ENCODE measurements around the gene RBMS1.

Gene RBMS1

DNA sequence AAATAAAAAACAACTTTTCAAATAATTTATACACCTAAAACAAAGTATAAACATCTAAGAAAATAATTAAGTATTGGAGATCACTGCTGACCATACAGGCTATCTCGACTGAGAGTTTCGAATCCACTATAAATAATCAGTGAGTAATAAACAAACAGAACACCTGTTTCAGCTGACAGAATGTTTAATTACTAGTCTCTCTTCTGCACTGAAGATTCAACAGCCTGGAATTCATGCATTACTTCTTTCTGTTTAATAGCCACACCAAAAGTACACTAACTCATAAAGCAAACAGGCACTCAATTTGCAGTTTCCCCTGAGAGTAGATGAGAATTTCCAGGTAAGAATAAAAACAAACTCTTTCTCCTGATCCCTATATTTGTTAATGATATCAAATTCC is 138.5 kb downstream of the RBMS1 start:
- no peak for DNase-seq

GRCh38 chr2:160354677-160355076 is 138.9 kb downstream of the RBMS1 start:
- DNase-seq: no peak

DNA sequence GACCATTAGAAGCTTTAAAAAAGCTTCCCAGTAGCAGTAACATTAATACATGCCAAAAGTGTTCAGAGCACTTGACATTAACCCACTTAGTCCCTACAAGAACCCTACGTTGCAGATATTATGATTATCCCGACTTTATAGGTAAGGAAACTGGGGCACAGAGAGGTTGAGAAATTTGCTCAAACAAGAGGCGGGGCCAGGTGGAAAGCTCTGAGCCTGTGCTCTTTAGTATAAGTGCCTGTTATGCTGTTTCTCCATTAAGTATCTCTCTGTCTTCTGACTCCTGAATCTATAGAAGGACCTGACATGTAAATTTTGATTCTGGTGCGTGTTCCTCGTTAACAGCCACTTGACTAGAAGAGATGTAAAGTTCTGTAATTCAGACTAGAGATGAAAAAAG is 139.8 kb downstream of the RBMS1 start:
- DNase-seq: no peak

- DNase-seq: no peak
Measured at GRCh38 chr2:160353166-160353565, 140.4 kb downstream of the RBMS1 start.

DNA sequence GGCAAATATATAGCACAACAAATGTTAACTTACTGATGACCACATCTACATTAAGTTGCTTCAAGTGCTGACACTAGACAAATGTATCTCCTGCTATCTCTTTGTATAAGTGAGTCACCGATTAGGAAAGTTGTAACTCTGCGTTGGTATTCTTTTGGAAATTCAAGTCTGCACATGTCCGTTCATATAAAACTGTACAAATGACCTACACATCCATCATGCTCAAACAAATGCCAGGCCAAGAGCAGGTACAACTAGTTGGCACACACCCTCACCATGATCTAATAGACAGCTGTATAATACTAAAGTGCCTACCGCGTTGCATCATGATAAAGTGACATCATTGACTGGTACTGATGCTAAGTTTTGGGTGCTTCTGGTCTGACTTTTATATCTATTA is 141.1 kb downstream of the RBMS1 start:
- no peak for DNase-seq

DNA sequence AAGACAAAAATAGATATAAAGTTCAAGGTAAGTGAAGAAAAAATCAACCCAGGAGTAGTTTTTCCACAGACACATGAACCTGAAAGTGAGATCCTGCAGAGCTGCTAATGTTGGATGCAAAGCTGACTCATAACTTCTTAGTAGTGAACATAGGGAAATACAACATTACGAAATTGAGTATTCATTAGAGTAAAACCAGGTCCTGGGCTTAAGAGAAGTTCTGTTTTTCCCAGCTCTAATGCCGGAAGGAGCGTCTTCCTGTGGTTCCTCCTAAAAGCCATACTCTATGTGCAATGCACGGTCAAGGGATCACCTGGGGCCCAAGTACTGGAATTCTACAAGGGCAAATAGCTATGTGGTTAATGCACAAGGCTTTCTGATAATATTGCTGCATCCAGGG is 141.7 kb downstream of the RBMS1 start:
- no peak for DNase-seq

- DNase-seq: no peak
Measured at GRCh38 chr2:160349306-160349705, 144.3 kb downstream of the RBMS1 start.

DNA sequence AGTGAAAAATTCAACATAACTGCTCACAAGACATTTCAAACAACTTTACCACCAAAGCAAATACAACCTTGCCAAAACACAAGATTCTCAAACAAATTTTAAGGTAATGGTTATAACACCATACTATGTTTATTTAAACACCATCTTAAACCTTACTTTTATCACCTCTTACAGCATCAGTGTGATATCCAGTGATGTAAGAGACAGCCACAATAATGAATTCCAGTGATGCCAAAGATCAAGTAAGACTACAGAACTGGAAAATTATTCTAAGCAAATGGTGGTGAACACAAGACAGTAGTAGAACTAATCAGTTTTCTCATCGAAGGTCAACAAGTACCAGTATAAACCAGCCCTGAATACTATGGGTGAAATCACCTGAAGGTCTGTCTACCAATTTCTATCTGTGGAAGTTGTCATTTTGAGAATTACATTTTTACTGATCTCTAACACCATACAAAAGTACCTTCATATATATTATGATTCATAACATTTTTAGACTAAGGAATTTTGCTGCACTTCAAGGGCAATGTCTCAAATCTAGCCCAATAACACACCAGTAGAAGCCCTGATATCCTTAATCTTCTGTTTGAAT is 146.2 kb downstream of the RBMS1 start:
- DNase-seq: no peak

DNA sequence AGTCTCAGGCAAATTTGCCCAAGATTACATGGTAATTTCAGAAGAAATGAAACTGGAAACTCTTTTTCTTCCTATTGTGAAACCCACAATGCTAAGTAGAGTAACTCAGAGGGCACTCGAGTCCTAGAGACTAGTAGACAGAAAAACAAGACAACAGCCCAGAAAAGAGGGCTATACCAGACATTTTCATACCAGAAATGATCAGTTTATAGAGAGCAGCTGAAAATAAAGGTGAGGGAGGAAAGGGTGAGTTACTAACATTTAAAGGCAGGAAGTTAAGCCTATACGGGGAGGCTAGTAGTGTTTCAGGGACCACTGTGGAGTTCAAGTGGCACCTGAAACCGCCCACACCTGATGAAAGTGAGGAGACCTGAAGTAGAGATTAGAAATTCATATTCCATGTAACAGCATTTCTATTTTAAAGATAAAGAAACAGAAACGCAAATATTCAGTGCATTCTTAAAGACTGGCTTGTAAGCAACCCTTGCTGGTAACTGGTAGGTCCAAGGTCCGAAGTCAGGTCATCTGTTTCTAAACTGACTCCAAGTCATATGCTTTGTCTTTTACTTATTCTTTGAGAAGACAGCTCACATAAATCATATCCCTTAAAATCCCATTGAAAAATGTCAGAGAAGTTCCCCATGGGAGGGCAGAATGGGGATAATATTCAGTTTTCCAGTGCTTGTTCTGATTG is 148.4 kb downstream of the RBMS1 start:
- no peak for DNase-seq

DNA sequence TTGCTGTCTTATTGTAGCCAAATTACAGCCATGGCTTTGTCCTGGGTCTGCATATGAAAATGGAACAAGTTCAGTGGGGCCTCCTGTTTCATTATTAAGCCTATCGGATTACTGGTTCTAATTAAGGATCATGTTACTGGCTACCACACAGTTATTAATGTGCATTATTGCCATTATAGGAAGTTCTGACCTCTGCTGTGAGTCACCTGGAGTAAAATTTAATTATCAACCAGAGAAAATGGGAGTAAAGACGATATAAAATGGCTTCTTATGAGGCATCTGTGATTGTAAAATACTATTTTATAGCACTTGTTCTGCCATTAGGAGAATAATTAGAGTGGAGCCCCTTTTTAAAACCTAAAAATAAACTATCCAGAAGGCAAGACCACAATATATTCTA is 150.2 kb downstream of the RBMS1 start:
- DNase-seq: no peak

DNA sequence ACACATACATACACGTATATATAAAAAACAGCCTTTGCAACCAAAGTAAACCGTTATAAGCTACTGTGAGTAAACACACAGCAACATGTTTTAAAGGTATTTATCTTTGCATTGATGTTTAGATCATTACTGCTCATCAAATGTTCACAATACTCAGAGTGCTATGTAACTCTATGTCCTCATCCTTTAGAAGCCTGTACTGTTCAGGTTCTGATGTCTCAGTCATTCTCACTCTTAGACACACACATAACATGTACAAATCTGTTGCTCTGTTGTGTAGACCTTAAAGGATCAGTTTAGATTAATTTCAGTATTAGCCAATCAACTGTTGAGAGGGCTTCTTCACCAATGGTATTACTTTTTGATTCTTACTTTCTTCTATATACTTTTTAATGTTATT is 153.9 kb downstream of the RBMS1 start:
- no peak for DNase-seq

GRCh38 chr2:160338901-160339685 is 154.5 kb downstream of the RBMS1 start:
- DNase-seq: no peak

DNA sequence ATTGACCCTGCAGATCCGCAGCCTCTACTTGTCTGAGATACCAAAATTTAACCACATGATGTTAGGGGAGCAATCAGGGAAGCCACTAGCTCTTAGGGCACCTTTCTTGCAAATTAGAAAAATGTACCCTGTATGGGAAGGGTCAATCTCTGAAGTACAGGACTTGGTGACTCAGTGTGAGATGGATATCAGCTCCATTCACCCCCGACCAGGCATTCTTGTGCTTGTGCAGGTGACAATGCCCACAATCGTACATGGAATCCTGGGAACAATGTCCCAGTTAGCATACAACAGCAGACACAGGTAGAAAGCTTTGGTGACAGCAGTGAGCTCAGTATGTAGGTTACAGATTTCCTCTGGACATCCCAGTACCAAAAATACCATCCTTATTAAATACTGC is 155.9 kb downstream of the RBMS1 start:
- DNase-seq: no peak

GRCh38 chr2:160336635-160337034 is 157.0 kb downstream of the RBMS1 start:
- no peak for DNase-seq

DNA sequence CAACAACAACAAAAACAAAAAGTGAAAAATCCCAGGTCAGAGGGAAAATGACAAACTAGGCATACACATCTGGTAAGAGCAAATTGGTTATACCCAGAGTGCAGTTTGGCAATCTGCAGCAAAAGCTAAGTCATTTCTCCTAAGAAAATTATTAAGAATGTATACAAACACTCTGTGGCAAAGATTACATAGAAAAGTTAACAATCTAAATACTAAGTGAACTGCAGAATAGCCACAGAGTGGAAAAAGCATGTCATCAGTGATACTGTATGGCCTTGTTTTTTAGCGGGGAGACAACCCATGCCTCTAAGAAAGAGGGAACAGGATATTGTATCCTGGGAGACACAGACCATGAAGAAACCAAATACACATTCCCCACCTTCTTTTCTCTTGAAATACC is 157.5 kb downstream of the RBMS1 start:
- DNase-seq: no peak

- no peak for DNase-seq
Measured at GRCh38 chr2:160335441-160335840, 158.2 kb downstream of the RBMS1 start.

DNA sequence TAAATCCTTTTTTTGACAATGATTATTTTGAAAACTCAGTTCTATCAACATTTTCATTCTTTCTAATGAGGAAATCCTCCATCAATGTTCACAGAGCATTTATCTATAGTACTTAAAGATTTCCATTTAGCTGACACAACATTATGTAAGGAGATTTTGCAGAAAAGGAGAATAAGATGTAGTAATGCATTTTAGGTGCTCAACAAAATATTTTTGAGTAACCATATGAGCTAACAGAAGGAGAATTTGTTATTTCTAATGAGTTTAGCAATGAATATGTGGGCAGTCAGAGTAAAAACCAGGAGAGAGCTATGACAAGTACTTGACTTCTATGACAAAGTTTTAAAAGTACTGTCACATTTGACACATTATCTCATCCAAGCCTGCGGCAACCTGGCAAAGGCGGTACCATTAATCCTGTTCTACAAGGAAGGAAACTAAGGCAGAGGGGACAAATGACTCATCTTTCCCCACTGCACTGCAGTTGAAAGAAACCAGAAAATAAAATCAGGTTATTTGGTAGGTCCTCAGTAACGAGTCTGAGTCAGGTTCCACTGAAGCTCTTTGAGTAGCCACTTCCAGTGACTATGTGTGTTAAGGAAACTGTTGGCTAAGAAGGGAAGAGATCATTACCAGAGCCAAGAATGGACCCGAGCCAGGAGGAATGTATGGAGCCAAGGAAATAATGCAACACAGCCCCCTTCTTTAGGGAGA is 159.4 kb downstream of the RBMS1 start:
- DNase-seq: no peak

DNA sequence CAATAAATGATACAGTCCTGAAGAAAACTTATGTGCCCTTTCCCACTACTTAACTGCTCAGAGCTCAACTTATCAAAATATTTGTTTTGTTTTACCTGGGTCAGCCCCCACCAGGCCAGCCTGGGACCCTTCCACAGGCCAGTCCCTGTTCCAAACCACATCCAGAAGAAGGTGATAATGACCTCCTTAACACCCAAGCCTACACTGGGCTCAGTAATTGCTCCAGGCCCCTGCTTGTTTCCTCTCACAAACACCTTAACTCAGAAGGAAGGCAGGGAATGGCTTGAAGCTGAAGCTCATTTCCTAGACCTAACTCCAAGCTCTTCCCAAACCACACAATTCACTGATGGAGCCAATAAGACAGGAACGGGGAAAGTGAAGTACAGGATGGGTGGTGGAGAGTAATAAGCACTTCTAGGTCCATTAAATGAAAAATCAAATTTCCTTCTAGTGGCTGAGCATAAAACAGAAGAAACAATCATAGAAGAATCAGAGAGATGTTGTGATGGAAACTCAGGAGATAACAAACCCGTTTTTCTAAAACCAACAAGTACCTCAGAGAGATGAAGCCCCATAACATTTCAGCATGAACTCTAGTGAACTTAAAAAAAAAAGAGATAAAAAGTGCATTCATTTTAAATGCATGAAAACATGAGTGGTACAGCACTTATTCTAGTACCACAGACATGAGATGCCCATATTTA is 160.1 kb downstream of the RBMS1 start:
- no peak for DNase-seq

DNA sequence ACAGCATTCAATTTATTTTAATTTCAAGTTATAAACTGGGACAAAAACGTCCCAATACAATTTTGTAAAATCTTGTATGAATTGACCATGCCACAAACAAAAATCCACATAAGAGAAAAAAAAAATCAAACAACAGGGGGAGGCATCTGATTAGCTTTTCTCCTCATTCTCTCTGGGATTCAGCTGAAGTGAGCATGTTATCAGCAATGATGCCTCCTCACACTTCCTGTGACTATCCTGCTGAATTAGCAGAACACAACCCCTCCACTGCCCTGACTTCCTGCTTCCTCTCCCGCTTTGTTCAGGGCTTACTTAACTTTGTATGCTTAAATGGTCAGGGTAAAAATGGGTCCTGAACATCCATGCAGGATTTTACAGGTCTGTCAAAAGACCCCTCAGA is 161.3 kb downstream of the RBMS1 start:
- no peak for DNase-seq

GRCh38 chr2:160331258-160332025 is 162.2 kb downstream of the RBMS1 start:
- DNase-seq: no peak

DNA sequence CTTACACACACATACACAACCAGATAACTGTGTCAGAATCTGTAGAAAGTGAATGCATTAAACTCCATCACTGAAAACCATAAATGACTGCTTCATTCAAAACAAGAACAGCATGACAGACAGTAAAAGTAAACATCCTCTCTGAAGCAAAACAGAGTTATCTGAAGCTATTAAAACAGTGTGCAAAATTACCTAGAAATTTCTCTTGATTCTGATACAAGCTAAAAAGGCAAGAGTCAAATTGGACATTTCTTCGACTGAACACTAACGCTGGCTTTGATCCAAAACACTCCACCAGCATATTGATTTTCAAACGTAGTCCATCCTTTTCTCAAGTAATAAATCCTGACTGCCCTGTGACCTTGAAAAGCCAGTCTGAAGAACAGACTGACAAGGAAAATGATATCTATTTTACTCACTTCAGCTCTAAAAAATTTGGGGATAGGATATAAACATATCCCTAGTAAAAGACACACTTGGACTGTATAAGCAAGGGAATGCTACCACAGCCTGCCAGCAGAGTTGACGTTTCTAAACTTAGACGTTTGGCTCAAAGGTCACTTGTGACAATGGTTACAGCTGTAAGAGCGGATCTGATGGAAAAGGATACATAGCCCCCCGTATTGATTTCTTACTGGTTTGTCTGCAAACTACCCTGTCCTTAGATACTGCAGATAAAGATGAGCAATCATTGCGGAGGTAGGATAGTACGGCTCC is 164.6 kb downstream of the RBMS1 start:
- DNase-seq: no peak

Measured in activated gamma-delta T cell (primary cell).